Measurements from ENCODE around the gene NOCT. TPM values are rescaled to one million over a fixed set of nuclear protein-coding genes. Genes with fewer than 3 reads are reported as not detected.
"Not testable (repeated sequence)": the region's sequence is repeated elsewhere in the genome, so short reads cannot be mapped to it uniquely, and the experiment has no call there.

The NOCT gene
- total RNA-seq, 3 donors from 2014 or later = 7.9 to 11.6 (median 10.1) TPM

DNA sequence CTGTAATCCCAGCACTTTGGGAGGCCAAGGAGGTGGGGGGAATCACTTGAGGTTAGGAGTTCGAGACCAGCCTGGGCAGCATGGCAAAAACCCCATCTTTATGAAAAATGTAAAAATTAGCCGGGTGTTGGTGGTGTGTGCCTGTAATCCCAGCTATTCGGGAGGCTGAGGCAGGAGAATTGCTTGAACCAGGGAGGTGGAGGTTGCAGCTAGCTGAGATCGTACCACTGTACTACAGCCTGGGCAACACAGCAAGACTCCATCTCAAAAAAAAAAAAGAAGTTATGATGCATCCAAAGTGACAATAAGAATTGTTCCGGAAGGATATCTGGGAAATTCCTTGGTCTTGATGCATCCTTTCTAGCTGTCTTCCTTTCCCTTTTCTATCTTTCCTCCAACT, 7.3 kb downstream of the NOCT start:
- Histone ChIP-seq H3K4me3 (no peak overlapping the region), H3K36me3 (ENCODE audit: low read depth) (no peaks in the 10 kb centered on the region), H3K4me1 (ENCODE audit: low read depth) (no peaks in the 10 kb centered on the region), H3K9me3 (no peaks in the 10 kb centered on the region)
- intact Hi-C loops (cut with DNase I, micrococcal nuclease) = no loop called here
- DNase-seq = no peak
- ATAC-seq = no peak
- TF ChIP-seq, protein P1, sequence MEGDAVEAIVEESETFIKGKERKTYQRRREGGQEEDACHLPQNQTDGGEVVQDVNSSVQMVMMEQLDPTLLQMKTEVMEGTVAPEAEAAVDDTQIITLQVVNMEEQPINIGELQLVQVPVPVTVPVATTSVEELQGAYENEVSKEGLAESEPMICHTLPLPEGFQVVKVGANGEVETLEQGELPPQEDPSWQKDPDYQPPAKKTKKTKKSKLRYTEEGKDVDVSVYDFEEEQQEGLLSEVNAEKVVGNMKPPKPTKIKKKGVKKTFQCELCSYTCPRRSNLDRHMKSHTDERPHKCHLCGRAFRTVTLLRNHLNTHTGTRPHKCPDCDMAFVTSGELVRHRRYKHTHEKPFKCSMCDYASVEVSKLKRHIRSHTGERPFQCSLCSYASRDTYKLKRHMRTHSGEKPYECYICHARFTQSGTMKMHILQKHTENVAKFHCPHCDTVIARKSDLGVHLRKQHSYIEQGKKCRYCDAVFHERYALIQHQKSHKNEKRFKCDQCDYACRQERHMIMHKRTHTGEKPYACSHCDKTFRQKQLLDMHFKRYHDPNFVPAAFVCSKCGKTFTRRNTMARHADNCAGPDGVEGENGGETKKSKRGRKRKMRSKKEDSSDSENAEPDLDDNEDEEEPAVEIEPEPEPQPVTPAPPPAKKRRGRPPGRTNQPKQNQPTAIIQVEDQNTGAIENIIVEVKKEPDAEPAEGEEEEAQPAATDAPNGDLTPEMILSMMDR (IDR thresholded peaks at IDR 0.05) = no peak

DNA sequence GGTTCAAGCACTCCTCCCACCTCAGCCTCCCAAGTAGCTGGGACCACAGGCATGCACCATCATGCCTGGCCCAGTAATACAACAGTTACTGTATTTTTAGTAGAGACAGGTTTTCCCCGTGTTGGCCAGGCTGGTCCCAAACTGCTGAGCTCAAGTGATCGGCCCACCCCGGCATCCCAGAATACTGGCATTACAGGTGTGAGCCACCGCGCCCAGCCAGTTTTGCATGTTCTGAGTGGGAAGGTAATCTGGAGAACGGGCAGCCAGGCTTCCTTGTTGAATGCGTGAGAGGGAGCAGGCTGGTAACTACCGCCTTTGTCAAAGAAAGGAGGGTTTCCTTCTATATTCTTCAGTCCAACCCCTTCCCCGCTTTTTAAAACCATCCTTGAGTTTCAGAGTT, 9.1 kb downstream of the NOCT start:
- Histone ChIP-seq H3K4me1 (ENCODE audit: low read depth) (no peaks in the 10 kb centered on the region), H3K36me3 (ENCODE audit: low read depth) (no peaks in the 10 kb centered on the region), H3K9me3 (no peaks in the 10 kb centered on the region), H3K4me3 (no peak overlapping the region)
- TF ChIP-seq, protein P1 (IDR thresholded peaks at IDR 0.05) = no peak
- intact Hi-C loops (cut with DNase I, micrococcal nuclease) = no loop called here
- no peak for DNase-seq
- no peak for ATAC-seq

DNA sequence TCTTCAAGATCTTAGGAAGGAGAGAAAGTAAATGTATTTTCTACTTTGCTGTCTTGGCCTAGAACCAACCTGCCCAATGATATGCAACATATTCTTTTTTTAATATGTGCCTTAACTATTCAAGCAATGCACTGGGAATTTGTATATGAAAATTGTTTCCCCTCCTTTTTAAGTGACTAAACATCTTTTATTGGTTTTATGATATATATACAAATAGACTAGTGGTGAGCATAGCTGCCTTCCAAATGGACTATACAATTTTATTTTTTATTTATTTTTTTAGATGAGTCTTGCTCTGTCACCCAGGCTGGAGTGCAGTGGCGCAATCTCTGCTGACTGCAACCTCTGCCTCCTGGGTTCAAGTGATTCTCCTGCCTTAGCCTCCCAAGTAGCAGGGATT, 10.3 kb downstream of the NOCT start:
- H3K36me3 ChIP-seq (ENCODE audit: low read depth) = no peaks in the 10 kb centered on the region
- H3K4me1 ChIP-seq (ENCODE audit: low read depth) = no peaks in the 10 kb centered on the region
- DNase-seq (no peak), ATAC-seq (no peak)
- TF ChIP-seq, protein P1 (IDR thresholded peaks at IDR 0.05) = no peak
- H3K4me3 ChIP-seq = no peak overlapping the region
- intact Hi-C loops (cut with DNase I, micrococcal nuclease) = no loop called here
- no peaks in the 10 kb centered on the region for H3K9me3 ChIP-seq

DNA sequence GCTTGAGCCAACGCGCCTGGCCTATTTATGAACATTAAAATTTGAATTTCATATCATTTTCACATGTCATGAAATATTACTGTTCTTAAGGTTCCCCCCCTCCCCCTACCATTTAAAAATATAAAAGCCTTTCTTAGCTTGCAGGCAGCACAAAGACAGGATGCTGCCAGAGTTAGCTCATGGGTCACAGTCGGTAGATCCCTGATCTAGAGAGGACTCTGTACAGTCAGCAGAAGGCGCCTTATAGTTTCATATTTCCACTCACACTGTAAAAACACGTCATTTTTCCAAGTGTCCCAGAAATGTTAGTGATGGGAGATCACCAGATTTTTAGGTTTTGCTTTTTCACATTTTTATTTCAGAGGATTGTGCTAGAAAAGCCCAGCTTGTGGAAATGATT, 12.2 kb downstream of the NOCT start:
- intact Hi-C loops (cut with DNase I, micrococcal nuclease) = no loop called here
- ATAC-seq = no peak
- no peak overlapping the region for H3K4me3 ChIP-seq
- TF ChIP-seq, protein P1 (IDR thresholded peaks at IDR 0.05) = no peak
- no peaks in the 10 kb centered on the region for H3K9me3 ChIP-seq
- H3K4me1 ChIP-seq (ENCODE audit: low read depth) = no peaks in the 10 kb centered on the region
- H3K36me3 ChIP-seq (ENCODE audit: low read depth) = no peaks in the 10 kb centered on the region
- DNase-seq = no peak

DNA sequence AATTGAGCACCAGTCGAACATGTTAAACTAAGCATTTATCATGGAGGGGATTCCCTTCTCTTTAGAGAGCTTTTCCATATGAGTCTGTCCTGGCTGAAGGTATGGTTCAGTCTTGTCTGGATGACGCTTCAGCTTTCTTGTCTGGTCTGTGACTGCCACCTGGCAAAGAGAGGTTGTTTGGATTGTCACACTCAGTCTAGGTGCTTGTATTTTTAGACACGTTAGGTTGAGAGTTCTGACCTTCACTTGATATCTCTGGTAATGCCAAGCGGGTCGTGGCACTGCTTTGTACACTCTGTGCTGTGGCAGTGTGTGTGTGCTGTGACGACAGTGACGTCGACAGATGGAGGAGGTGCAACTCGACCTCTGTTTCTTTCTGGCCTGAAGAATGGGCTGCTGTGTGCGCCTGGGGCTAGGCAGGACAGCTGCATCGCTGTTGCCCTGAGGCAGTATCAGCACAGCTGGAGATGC, 12.6 kb downstream of the NOCT start:
- intact Hi-C loops (cut with DNase I, micrococcal nuclease) = no loop called here
- no peak overlapping the region for H3K4me3 ChIP-seq
- DNase-seq (no peak), ATAC-seq (no peak)
- no peaks in the 10 kb centered on the region for H3K36me3 ChIP-seq (ENCODE audit: low read depth)
- no peaks in the 10 kb centered on the region for H3K4me1 ChIP-seq (ENCODE audit: low read depth)
- TF ChIP-seq, protein P1 (IDR thresholded peaks at IDR 0.05) = no peak
- no peaks in the 10 kb centered on the region for H3K9me3 ChIP-seq

DNA sequence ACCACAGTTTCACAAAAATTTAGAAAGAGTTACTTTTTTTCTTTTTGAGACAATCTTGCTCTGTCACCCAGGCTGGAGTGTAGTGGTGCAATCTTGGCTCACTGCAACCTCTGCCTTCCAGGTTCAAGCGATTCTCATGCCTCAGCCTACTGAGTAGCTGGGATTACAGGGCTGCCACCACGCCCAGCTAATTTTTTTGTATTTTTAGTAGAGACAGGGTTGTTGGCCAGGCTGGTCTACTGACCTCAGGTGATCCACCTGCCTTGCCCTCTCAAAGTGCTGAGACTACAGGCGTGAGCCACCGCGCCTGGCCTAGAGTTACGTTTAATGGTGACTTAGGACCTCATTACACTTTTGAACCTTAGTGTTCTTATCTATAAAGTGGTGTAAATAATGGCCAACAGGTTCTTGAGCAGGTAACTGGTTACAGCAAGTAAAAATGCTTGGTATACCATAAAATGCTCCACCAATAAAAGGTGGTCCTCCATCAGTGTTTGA, 14.3 kb downstream of the NOCT start:
- H3K36me3 ChIP-seq (ENCODE audit: low read depth); DNase-seq; H3K4me3 ChIP-seq; H3K9me3 ChIP-seq; H3K4me1 ChIP-seq (ENCODE audit: low read depth); intact Hi-C loops (cut with DNase I, micrococcal nuclease): not testable (repeated sequence)
- peak; percentile 27 for ATAC-seq
